Nephron (organoid): ENCODE data around the gene SRPRA.

ENCODE experiments used
- H3K27ac Mint-ChIP-seq, 3 experiments: 2 replicates each; pipeline ENCODE4 v1.8.0; 2020; ENCODE audit warnings: mixed read lengths in 3 of 3, mild to moderate bottlenecking in 2 of 3, moderate library complexity in 1 of 3
- H3K27me3 Mint-ChIP-seq: 2 replicates; pipeline ENCODE4 v1.8.0; 2021; ENCODE audit warnings: low read depth, mild to moderate bottlenecking, moderate library complexity, mixed read lengths
- H3K36me3 Mint-ChIP-seq: 2 replicates; pipeline ENCODE4 v1.8.0; 2020; ENCODE audit warnings: low read depth, mixed read lengths
- H3K4me1 Mint-ChIP-seq: 2 replicates; pipeline ENCODE4 v1.8.0; 2020; ENCODE audit warnings: mixed read lengths
- H3K4me3 Mint-ChIP-seq, 3 experiments: 2 replicates each; pipeline ENCODE4 v1.8.0; 2020; ENCODE audit warnings: mild to moderate bottlenecking in 3 of 3, mixed read lengths in 3 of 3, moderate library complexity in 2 of 3
- H3K9me3 Mint-ChIP-seq: 2 replicates; pipeline ENCODE4 v1.8.0; 2020; ENCODE audit warnings: mixed read lengths
- TF ChIP-seq, protein P1 (sequence below), 3 experiments: fragments of 200-600 bp; sonication (generic); IDR thresholded peaks; one replicate each; pipeline ENCODE4 v1.5.0; 2021; ENCODE audit warnings: antibody characterized with exemption in 3 of 3; ENCODE audit not compliant: unreplicated experiment in 3 of 3

SRPRA gene

DNA sequence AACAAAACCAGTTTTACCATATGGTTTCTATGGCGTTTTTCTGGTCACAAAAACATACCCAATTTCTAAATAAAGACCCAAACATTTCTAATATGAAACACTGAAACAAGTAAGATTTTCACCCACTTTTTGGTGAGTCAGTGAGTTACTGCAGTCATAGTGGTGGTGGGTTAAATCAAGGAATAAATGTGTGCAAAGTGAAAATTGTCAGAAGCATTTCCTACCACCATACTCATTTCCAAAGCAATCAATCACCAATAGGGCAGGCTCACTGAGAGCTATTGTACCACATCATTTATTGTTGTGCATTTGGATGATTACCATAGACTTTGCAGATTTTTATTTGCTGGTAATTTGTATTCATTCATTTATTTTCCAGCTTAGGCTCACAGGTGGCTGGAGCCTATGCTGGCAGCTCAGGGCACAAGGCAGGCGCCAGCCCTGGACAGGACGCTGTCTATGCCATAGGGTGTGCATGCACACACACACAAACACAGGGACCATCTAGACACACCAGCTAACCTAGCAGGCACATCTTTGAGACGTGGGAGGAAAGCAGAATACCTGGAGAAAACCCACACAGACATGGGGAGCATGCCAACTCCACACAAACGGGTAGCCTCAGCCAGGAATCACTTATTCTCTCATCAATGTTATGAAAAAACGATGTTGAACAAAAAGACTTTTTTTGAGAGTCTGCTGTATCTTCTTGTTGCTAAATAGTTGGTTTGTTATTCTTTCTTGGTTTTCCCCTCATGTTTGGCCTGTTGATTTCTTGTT is 52.0 kb downstream of the SRPRA start:
- TF ChIP-seq, protein P1, sequence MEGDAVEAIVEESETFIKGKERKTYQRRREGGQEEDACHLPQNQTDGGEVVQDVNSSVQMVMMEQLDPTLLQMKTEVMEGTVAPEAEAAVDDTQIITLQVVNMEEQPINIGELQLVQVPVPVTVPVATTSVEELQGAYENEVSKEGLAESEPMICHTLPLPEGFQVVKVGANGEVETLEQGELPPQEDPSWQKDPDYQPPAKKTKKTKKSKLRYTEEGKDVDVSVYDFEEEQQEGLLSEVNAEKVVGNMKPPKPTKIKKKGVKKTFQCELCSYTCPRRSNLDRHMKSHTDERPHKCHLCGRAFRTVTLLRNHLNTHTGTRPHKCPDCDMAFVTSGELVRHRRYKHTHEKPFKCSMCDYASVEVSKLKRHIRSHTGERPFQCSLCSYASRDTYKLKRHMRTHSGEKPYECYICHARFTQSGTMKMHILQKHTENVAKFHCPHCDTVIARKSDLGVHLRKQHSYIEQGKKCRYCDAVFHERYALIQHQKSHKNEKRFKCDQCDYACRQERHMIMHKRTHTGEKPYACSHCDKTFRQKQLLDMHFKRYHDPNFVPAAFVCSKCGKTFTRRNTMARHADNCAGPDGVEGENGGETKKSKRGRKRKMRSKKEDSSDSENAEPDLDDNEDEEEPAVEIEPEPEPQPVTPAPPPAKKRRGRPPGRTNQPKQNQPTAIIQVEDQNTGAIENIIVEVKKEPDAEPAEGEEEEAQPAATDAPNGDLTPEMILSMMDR (IDR thresholded peaks at IDR 0.05; ENCODE audit: unreplicated experiment in 3 of 3): no peak

DNA sequence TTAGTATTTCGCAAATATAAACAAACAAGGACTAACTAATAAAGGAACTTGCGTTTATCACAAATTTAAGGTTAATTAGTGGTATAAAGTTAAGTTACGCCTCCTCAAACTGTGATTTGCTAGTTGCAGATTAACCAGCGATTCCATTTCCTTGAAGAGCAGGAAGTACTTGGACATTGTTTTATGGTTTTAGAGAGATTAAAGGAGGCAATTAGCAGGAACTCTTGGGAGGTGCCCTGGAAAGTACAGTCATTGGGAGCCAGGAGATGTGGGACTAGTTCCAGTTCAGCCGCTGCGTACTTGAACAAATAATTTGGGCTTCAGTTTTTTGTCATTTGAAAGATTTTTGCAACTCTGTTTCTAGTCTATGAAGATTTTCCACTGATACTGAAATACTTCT is 53.9 kb downstream of the SRPRA start:
- Mint-ChIP-seq H3K4me1 (peaks cover 27% of the 10 kb centered on the region), H3K36me3 (peaks cover 7% of the 10 kb centered on the region), H3K9me3 (no peaks in the 10 kb centered on the region), H3K27ac (no peak overlapping the region), H3K4me3 (peak overlapping the region in 2 of 3 experiments; percentile 71 to 78), H3K27me3 (no peaks in the 10 kb centered on the region)
- TF ChIP-seq, protein P1 (IDR thresholded peaks at IDR 0.05; ENCODE audit: unreplicated experiment in 3 of 3): no peak

More for the DNA sequence above, 52.0 kb downstream of the SRPRA start:
- Mint-ChIP-seq H3K27me3 (no peaks in the 10 kb centered on the region), H3K36me3 (no peaks in the 10 kb centered on the region), H3K4me1 (peaks cover 18% of the 10 kb centered on the region), H3K9me3 (no peaks in the 10 kb centered on the region), H3K27ac (no peak overlapping the region), H3K4me3 (no peak overlapping the region)

- Mint-ChIP-seq H3K9me3 (no peaks in the 10 kb centered on the region), H3K27ac (no peak overlapping the region), H3K36me3 (peaks cover 11% of the 10 kb centered on the region), H3K4me3 (peak overlapping the region; percentile 59 to 78 (median 71)), H3K4me1 (peaks cover 27% of the 10 kb centered on the region), H3K27me3 (no peaks in the 10 kb centered on the region)
- TF ChIP-seq, protein P1 (IDR thresholded peaks at IDR 0.05; ENCODE audit: unreplicated experiment in 3 of 3): no peak
Observed at GRCh38 chr11:126214441-126214840, 54.3 kb downstream of the SRPRA start.
